Prostate gland (tissue), 2 donors: ENCODE data around the gene TSEN15. TPM values are rescaled to one million over a fixed set of nuclear protein-coding genes. Genes with fewer than 3 reads are reported as not detected.

Experiments
- DNase-seq: peaks from one replicate; pipeline ENCODE4 v3.0.0-alpha.2; 2019; ENCODE audit warnings: low spot score
- H3K27ac ChIP-seq, 2 donors: fragments of 200-600 bp; sonication (generic); 2 replicates each; pipeline ENCODE4 v1.5.1; 2017 to 2019
- H3K27me3 ChIP-seq: fragments of 200-600 bp; sonication (generic); replicated peaks from 2 replicates; pipeline ENCODE4 v1.5.1; 2019; ENCODE audit not compliant: insufficient read depth
- H3K36me3 ChIP-seq, 2 donors: fragments of 200-600 bp; sonication (generic); 1 replicate in 1 of 2; 2 replicates in 1 of 2; pipeline versions ENCODE4 v1.5.1 to v1.8.1; 2017 to 2019
- H3K4me1 ChIP-seq: fragments of 200-600 bp; sonication (generic); replicated peaks from 2 replicates; pipeline ENCODE4 v1.5.1; 2019
- H3K4me3 ChIP-seq, 2 donors: fragments of 200-600 bp; sonication (generic); 2 replicates each; pipeline ENCODE4 v1.5.1; 2017 to 2019
- H3K9me3 ChIP-seq: fragments of 200-600 bp; sonication (generic); 2 replicates; pipeline ENCODE4 v1.5.1; 2017
- POLR2A ChIP-seq: fragments of 450-650 bp; IDR thresholded peaks from one replicate; pipeline ENCODE4 v1.6.1; 2016; ENCODE audit warnings: antibody characterized with exemption, mild to moderate bottlenecking
- POLR2AphosphoS5 ChIP-seq: sonication (generic); formaldehyde crosslinking; IDR thresholded peaks from one replicate; pipeline ENCODE4 v1.6.1; 2017; ENCODE audit warnings: antibody characterized with exemption
- WGBS: methylation state at CpG from one replicate; pipeline ENCODE4 v1.1.5; 2018; 5-methylcytosine and 5-hydroxymethylcytosine counted together
- intact Hi-C: fragments of 100-400 bp; cut with DNase I; formaldehyde crosslinking; loops from one replicate; pipeline ENCODE4 v1.14.2; 2022
- total RNA-seq, 2 donors: library from RNA; depleted of rRNA; stranded (reverse); fragments of >200 nt; gene quantifications; one replicate each; pipeline ENCODE4 v1.1.0, GENCODE V29; 2016
- TF ChIP-seq, protein P1 (sequence below), 4 experiments: fragments of 200-600 bp in 2 of 4; fragments of 450-650 bp in 2 of 4; sonication (generic) in 2 of 4; IDR thresholded peaks; 1 replicate in 3 of 4; 2 replicates in 1 of 4; pipeline ENCODE4 v1.5.1; 2016 to 2019; ENCODE audit warnings: antibody characterized with exemption in 4 of 4, mild to moderate bottlenecking in 2 of 4, moderate library complexity in 2 of 4

TSEN15 gene
- total RNA-seq, 2 donors from 2014 or later, result 33.4 to 36.8 TPM

DNA sequence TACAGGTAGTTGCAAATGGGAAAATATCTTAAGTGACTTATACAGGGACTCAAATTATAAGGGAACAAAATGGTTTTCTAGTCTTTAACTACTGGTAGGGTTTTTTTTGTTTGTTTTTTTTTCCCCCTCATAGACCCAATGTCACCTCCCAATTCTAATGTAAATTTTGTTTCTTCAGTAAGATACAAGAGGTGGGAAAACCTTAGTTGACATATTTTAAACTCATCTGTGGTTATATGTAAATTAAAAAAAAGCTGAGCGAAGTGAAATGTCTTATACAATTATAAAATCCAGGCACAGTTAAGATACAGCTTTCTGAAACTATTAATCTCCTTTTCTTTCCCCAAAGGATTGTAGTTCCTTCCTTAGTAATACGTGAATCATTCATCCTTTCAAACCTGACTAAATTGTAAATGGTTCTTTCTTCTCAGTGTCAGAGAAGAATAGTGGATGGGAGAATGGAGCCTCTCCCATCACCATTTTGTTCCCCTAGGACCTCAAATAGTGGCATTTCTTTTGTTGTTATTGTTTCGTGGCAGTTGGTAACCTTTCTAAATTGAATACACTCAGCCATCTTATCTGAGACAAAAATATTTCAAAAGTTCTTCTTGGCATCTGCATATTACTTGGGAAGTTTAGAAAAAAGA is 11.2 kb downstream of the TSEN15 start:
- H3K27me3 ChIP-seq, result no peaks in the 10 kb centered on the region
- TF ChIP-seq, protein P1, sequence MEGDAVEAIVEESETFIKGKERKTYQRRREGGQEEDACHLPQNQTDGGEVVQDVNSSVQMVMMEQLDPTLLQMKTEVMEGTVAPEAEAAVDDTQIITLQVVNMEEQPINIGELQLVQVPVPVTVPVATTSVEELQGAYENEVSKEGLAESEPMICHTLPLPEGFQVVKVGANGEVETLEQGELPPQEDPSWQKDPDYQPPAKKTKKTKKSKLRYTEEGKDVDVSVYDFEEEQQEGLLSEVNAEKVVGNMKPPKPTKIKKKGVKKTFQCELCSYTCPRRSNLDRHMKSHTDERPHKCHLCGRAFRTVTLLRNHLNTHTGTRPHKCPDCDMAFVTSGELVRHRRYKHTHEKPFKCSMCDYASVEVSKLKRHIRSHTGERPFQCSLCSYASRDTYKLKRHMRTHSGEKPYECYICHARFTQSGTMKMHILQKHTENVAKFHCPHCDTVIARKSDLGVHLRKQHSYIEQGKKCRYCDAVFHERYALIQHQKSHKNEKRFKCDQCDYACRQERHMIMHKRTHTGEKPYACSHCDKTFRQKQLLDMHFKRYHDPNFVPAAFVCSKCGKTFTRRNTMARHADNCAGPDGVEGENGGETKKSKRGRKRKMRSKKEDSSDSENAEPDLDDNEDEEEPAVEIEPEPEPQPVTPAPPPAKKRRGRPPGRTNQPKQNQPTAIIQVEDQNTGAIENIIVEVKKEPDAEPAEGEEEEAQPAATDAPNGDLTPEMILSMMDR (IDR thresholded peaks at IDR 0.05), result no peak
- TF ChIP-seq POLR2AphosphoS5, result no peak
- no peak for TF ChIP-seq POLR2A
- H3K9me3 ChIP-seq, result no peaks in the 10 kb centered on the region
- intact Hi-C loops, result no loop called here
- H3K4me3 ChIP-seq, result no peak overlapping the region
- no peak for DNase-seq
- H3K4me1 ChIP-seq, result no peaks in the 10 kb centered on the region
- 88% methylated on average over 3 of the region's 3 CpGs for WGBS
- no peak overlapping the region for H3K27ac ChIP-seq
- no peaks in the 10 kb centered on the region for H3K36me3 ChIP-seq

DNA sequence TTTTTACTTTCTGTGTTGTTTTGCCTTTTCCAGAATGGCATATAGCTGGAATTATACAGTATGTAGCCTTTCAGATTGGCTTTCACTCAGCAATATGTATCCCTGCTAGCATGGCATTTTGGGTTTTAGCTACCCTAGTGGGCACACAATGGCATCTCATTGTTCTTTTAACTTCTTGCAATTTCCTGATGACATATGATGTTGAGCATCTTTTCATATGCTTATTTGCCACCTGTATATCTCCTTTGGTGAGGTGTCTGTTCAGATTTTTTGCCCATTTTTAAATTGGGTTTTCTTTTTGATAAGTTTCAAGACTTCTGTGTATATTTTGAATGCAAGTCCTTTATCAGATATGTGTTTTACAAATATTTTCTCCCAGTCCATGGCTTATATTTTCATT is 14.0 kb downstream of the TSEN15 start:
- intact Hi-C loops, result no loop called here
- no peak for DNase-seq
- TF ChIP-seq, protein P1 (IDR thresholded peaks at IDR 0.05), result no peak
- no peak for TF ChIP-seq POLR2A
- TF ChIP-seq POLR2AphosphoS5, result no peak
- no peak overlapping the region for H3K4me3 ChIP-seq
- no peaks in the 10 kb centered on the region for H3K27me3 ChIP-seq
- no peak overlapping the region for H3K27ac ChIP-seq
- no peaks in the 10 kb centered on the region for H3K9me3 ChIP-seq
- H3K4me1 ChIP-seq, result no peaks in the 10 kb centered on the region
- H3K36me3 ChIP-seq, result no peaks in the 10 kb centered on the region

DNA sequence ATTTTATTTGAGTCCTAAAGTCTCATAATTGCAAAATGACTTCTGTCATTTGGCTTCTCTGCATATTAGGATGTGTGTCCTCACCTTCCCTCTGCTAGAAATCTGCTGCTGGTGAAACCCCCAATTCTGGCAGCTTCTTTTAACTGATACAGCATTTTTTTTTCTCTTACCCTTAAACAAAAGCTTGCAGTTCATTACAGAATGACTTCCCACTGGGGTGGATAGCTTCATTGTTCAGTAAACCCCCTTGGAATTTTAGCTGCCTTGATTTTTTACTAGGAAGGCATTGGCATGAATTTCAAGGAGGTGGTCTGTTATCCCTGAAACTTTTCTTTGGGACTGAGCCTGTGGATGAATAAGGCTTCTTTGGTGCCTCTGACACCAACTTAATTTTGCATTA is 16.8 kb downstream of the TSEN15 start:
- H3K36me3 ChIP-seq, result no peaks in the 10 kb centered on the region
- DNase-seq, result no peak
- TF ChIP-seq, protein P1 (IDR thresholded peaks at IDR 0.05), result no peak
- no peak for TF ChIP-seq POLR2A
- TF ChIP-seq POLR2AphosphoS5, result no peak
- no peaks in the 10 kb centered on the region for H3K9me3 ChIP-seq
- intact Hi-C loops, result no loop called here
- no peak overlapping the region for H3K4me3 ChIP-seq
- H3K27ac ChIP-seq, result no peak overlapping the region
- no peaks in the 10 kb centered on the region for H3K27me3 ChIP-seq
- no peaks in the 10 kb centered on the region for H3K4me1 ChIP-seq

DNA sequence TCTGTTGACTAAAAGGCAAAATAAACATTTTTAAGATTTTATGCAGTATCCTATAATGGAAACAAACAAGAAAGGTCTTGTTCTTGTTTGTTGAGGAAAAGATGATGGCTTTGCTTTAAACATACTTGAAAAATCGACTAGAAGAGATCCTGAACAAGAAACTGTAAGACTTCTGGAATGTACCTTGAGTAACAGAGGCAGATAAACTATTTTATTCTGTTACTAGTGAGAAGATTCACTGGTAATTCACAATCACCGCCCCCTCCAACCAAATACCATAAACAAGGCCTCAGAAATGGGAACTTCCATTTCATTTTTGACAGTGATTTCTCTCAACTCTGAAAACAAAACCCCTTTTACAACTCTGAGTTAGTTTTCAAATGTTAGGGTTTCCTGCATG is 18.1 kb downstream of the TSEN15 start:
- intact Hi-C loops, result loop anchor here (10.0 kb wide), 2 partner anchors 315 to 595 kb away; partner anchors contain the start of gene C1orf21
- H3K27me3 ChIP-seq, result no peaks in the 10 kb centered on the region
- no peak for DNase-seq
- TF ChIP-seq, protein P1 (IDR thresholded peaks at IDR 0.05), result no peak
- 64% methylated on average over 2 of the region's 2 CpGs for WGBS
- H3K4me1 ChIP-seq, result no peaks in the 10 kb centered on the region
- no peaks in the 10 kb centered on the region for H3K36me3 ChIP-seq
- H3K9me3 ChIP-seq, result no peaks in the 10 kb centered on the region
- no peak overlapping the region for H3K27ac ChIP-seq
- H3K4me3 ChIP-seq, result no peak overlapping the region

DNA sequence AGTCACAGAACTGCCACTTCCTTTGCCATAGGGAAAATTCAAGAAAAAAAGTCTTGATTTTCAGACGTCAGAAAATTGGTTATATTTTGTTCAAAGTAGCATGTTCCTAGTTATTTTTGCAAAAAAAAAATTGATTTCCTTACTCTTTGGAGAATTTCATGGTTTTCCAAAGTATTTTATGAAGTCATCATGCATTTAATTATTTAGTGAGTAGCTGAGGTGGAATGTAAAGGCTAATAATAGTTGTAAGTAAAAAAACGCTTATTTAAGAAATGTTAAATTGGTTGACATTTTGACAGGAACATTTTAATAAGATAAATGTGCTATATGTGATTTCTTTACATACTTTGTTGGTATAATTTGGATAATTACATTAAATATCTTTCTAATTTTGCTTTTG is 20.8 kb downstream of the TSEN15 start:
- intact Hi-C loops, result loop anchor here (10.0 kb wide), 2 partner anchors 312 to 592 kb away; partner anchors contain the start of gene C1orf21
- H3K27ac ChIP-seq, result no peak overlapping the region
- TF ChIP-seq, protein P1 (IDR thresholded peaks at IDR 0.05), result no peak
- TF ChIP-seq POLR2AphosphoS5 (no peak), POLR2A (no peak)
- H3K4me1 ChIP-seq, result no peaks in the 10 kb centered on the region
- 95% methylated on average over 2 of the region's 2 CpGs for WGBS
- no peak overlapping the region for H3K4me3 ChIP-seq
- DNase-seq, result no peak
- no peaks in the 10 kb centered on the region for H3K36me3 ChIP-seq
- no peaks in the 10 kb centered on the region for H3K27me3 ChIP-seq
- no peaks in the 10 kb centered on the region for H3K9me3 ChIP-seq
